Activated CD4-positive, alpha-beta memory T cell treated with anti-CD3 and anti-CD28 coated beads for 36 hours (primary cell): ENCODE data around the gene KANSL1. TPM values are rescaled to one million over a fixed set of nuclear protein-coding genes. Genes with fewer than 3 reads are reported as not detected.
A peak's percentile ranks its signal among the peaks of the same experiment; 100 is the strongest.
"Not testable (repeated sequence)": the region's sequence is repeated elsewhere in the genome, so short reads cannot be mapped to it uniquely, and the experiment has no call there.

ENCODE experiments used
- CTCF ChIA-PET: fragments of 350-600 bp; sonication (Branson Sonifier 250); formaldehyde crosslinking; loops from one replicate; lab custom pipeline; 2021; ENCODE audit warnings: antibody characterized with exemption, inconsistent platforms; lab: Charles Lee
- POLR2A ChIA-PET: fragments of 350-600 bp; sonication (Branson Sonifier 250); formaldehyde crosslinking; loops from one replicate; lab custom pipeline; 2021; ENCODE audit warnings: antibody characterized with exemption; lab: Charles Lee
- DNase-seq: peaks from one replicate; pipeline ENCODE4 v3.0.0-alpha.2; 2020
- H3K27ac Mint-ChIP-seq: one replicate; pipeline ENCODE4 v1.8.0; 2021; ENCODE audit warnings: mixed read lengths
- H3K27me3 Mint-ChIP-seq: one replicate; pipeline ENCODE4 v1.8.0; 2021; ENCODE audit warnings: mixed read lengths
- H3K36me3 Mint-ChIP-seq: one replicate; pipeline ENCODE4 v1.8.0; 2021; ENCODE audit warnings: mixed read lengths
- H3K4me1 Mint-ChIP-seq: one replicate; pipeline ENCODE4 v1.8.0; 2021; ENCODE audit warnings: low read depth, mixed read lengths
- H3K4me3 Mint-ChIP-seq: one replicate; pipeline ENCODE4 v1.8.0; 2021; ENCODE audit warnings: mild to moderate bottlenecking, mixed read lengths
- H3K9me3 Mint-ChIP-seq: one replicate; pipeline ENCODE4 v1.8.0; 2021; ENCODE audit warnings: mixed read lengths
- intact Hi-C: fragments of 100-400 bp; cut with micrococcal nuclease; formaldehyde crosslinking; loops from one replicate; pipeline ENCODE4 v1.15.1; 2023
- total RNA-seq, 2 experiments: library from RNA; stranded (reverse); gene quantifications; one replicate each; pipeline ENCODE4 v1.2.3, GENCODE V29; 2021

KANSL1 gene
- total RNA-seq, 2 experiments from 2014 or later: 57.3 to 63.8 TPM

- H3K4me3 Mint-ChIP-seq: no peak overlapping the region
- peaks cover 6% of the 10 kb centered on the region for H3K4me1 Mint-ChIP-seq
- intact Hi-C loops: no loop called here
- no peak overlapping the region for H3K27ac Mint-ChIP-seq
- no peak for DNase-seq
- ChIA-PET POLR2A (no interaction called here), CTCF (interaction anchor here (0.6 kb wide), 1 partner anchor 18 kb away, joined by 3 read pairs; no protein-coding TSS in a partner anchor)
- peaks cover 18% of the 10 kb centered on the region for H3K36me3 Mint-ChIP-seq
- H3K27me3 Mint-ChIP-seq: no peaks in the 10 kb centered on the region
- H3K9me3 Mint-ChIP-seq: no peaks in the 10 kb centered on the region
These were observed 166.8 kb downstream of the KANSL1 start for GRCh38 chr17:46026166-46027047.

- no peak overlapping the region for H3K27ac Mint-ChIP-seq
- intact Hi-C loops: no loop called here
- ChIA-PET POLR2A (no interaction called here), CTCF (no interaction called here)
- no peaks in the 10 kb centered on the region for H3K27me3 Mint-ChIP-seq
- H3K36me3 Mint-ChIP-seq: peaks cover 10% of the 10 kb centered on the region
- H3K4me1 Mint-ChIP-seq: peaks cover 9% of the 10 kb centered on the region
- no peaks in the 10 kb centered on the region for H3K9me3 Mint-ChIP-seq
- DNase-seq: no peak
- H3K4me3 Mint-ChIP-seq: no peak overlapping the region
These were observed 167.6 kb downstream of the KANSL1 start for GRCh38 chr17:46025510-46026165.

GRCh38 chr17:46025060-46025459 is 168.2 kb downstream of the KANSL1 start:
- intact Hi-C loops: no loop called here
- Mint-ChIP-seq H3K4me1 (peaks cover 14% of the 10 kb centered on the region), H3K27me3 (no peaks in the 10 kb centered on the region), H3K9me3 (no peaks in the 10 kb centered on the region), H3K36me3 (peaks cover 6% of the 10 kb centered on the region), H3K27ac (no peak overlapping the region), H3K4me3 (no peak overlapping the region)
- ChIA-PET CTCF (no interaction called here), POLR2A (no interaction called here)
- DNase-seq: no peak

GRCh38 chr17:46024590-46024989 is 168.6 kb downstream of the KANSL1 start:
- intact Hi-C loops: no loop called here
- no peaks in the 10 kb centered on the region for H3K27me3 Mint-ChIP-seq
- H3K4me1 Mint-ChIP-seq: peaks cover 19% of the 10 kb centered on the region
- ChIA-PET CTCF (no interaction called here), POLR2A (no interaction called here)
- H3K9me3 Mint-ChIP-seq: no peaks in the 10 kb centered on the region
- H3K4me3 Mint-ChIP-seq: no peak overlapping the region
- no peak for DNase-seq
- H3K36me3 Mint-ChIP-seq: peaks cover 6% of the 10 kb centered on the region
- H3K27ac Mint-ChIP-seq: no peak overlapping the region

- ChIA-PET CTCF (no interaction called here), POLR2A (no interaction called here)
- no peak overlapping the region for H3K27ac Mint-ChIP-seq
- no peak for DNase-seq
- H3K36me3 Mint-ChIP-seq: peaks cover 1% of the 10 kb centered on the region
- H3K27me3 Mint-ChIP-seq: no peaks in the 10 kb centered on the region
- peaks cover 3% of the 10 kb centered on the region for H3K9me3 Mint-ChIP-seq
- peaks cover 19% of the 10 kb centered on the region for H3K4me1 Mint-ChIP-seq
- H3K4me3 Mint-ChIP-seq: no peak overlapping the region
- intact Hi-C loops: no loop called here
These were observed 169.3 kb downstream of the KANSL1 start for GRCh38 chr17:46023783-46024388.

GRCh38 chr17:46023366-46023765 is 169.9 kb downstream of the KANSL1 start:
- H3K36me3 Mint-ChIP-seq, CTCF ChIA-PET, H3K4me3 Mint-ChIP-seq, H3K27ac Mint-ChIP-seq, H3K27me3 Mint-ChIP-seq, intact Hi-C loops, DNase-seq, POLR2A ChIA-PET, H3K9me3 Mint-ChIP-seq: not testable (repeated sequence)
- H3K4me1 Mint-ChIP-seq: peaks cover 21% of the 10 kb centered on the region

GRCh38 chr17:46020998-46021397 is 172.2 kb downstream of the KANSL1 start:
- Mint-ChIP-seq H3K4me3 (no peak overlapping the region), H3K27ac (no peak overlapping the region), H3K9me3 (peaks cover 4% of the 10 kb centered on the region), H3K27me3 (no peaks in the 10 kb centered on the region), H3K4me1 (peaks cover 24% of the 10 kb centered on the region), H3K36me3 (peaks cover 1% of the 10 kb centered on the region)
- POLR2A ChIA-PET: no interaction called here
- DNase-seq: no peak
- CTCF ChIA-PET: interaction anchor here (0.8 to 1.9 kb wide), 4 partner anchors 18 to 172 kb away, joined by 3 to 12 read pairs (median 3); partner anchors contain the start of gene KANSL1
- intact Hi-C loops: no loop called here

GRCh38 chr17:46020023-46020761 is 173.0 kb downstream of the KANSL1 start:
- peak; percentile 72 for DNase-seq
- H3K36me3 Mint-ChIP-seq: peaks cover 1% of the 10 kb centered on the region
- H3K27me3 Mint-ChIP-seq: no peaks in the 10 kb centered on the region
- peaks cover 4% of the 10 kb centered on the region for H3K9me3 Mint-ChIP-seq
- ChIA-PET CTCF (interaction anchor here (1.0 to 1.9 kb wide), 5 partner anchors 9 to 173 kb away, joined by 3 to 12 read pairs (median 3); partner anchors contain the start of gene KANSL1), POLR2A (no interaction called here)
- intact Hi-C loops: no loop called here
- peaks cover 24% of the 10 kb centered on the region for H3K4me1 Mint-ChIP-seq
- peak overlapping the region; percentile 76 for H3K27ac Mint-ChIP-seq
- peak overlapping the region; percentile 13 for H3K4me3 Mint-ChIP-seq

- Mint-ChIP-seq H3K27ac (peak overlapping the region; percentile 76), H3K4me1 (peaks cover 24% of the 10 kb centered on the region)
- CTCF ChIA-PET: interaction anchor here (1.0 to 1.9 kb wide), 4 partner anchors 10 to 174 kb away, joined by 3 to 12 read pairs (median 3); partner anchors contain the start of gene KANSL1
- POLR2A ChIA-PET, H3K27me3 Mint-ChIP-seq, H3K36me3 Mint-ChIP-seq, H3K9me3 Mint-ChIP-seq, H3K4me3 Mint-ChIP-seq, DNase-seq: not testable (repeated sequence)
- intact Hi-C loops: loop anchor here (5.0 kb wide), 1 partner anchor 48 kb away; no protein-coding TSS in a partner anchor
These were observed 173.8 kb downstream of the KANSL1 start for GRCh38 chr17:46019408-46019925.

GRCh38 chr17:46013502-46014165 is 179.6 kb downstream of the KANSL1 start:
- H3K4me1 Mint-ChIP-seq: peaks cover 4% of the 10 kb centered on the region
- no peak overlapping the region for H3K27ac Mint-ChIP-seq
- H3K36me3 Mint-ChIP-seq: no peaks in the 10 kb centered on the region
- intact Hi-C loops: no loop called here
- H3K27me3 Mint-ChIP-seq: no peaks in the 10 kb centered on the region
- CTCF ChIA-PET: interaction anchor here (0.9 kb wide), 1 partner anchor 65 kb away, joined by 3 read pairs; no protein-coding TSS in a partner anchor
- no peak overlapping the region for H3K4me3 Mint-ChIP-seq
- POLR2A ChIA-PET: interaction anchor here (0.6 kb wide), 1 partner anchor 122 kb away, joined by 3 read pairs; no protein-coding TSS in a partner anchor
- no peaks in the 10 kb centered on the region for H3K9me3 Mint-ChIP-seq
- DNase-seq: no peak

- intact Hi-C loops: no loop called here
- POLR2A ChIA-PET: interaction anchor here (0.6 kb wide), 1 partner anchor 122 kb away, joined by 3 read pairs; no protein-coding TSS in a partner anchor
- Mint-ChIP-seq H3K4me1 (peaks cover 1% of the 10 kb centered on the region), H3K27me3 (no peaks in the 10 kb centered on the region), H3K27ac (no peak overlapping the region), H3K9me3 (no peaks in the 10 kb centered on the region), H3K36me3 (no peaks in the 10 kb centered on the region), H3K4me3 (no peak overlapping the region)
- no peak for DNase-seq
- CTCF ChIA-PET: interaction anchor here (0.6 to 0.9 kb wide), 2 partner anchors 64 to 175 kb away, joined by 3 read pairs; no protein-coding TSS in a partner anchor
These were observed 180.1 kb downstream of the KANSL1 start for GRCh38 chr17:46013127-46013501.
